T-helper 2 cell treated with Interferon-gamma antibody and Interleukin-4, amounts not matched to agents 5 μg/mL and 100 μg/mL, for 36 hours (primary cell): Measurements from ENCODE around the gene MED16.
"Not testable (repeated sequence)": the region's sequence is repeated elsewhere in the genome, so short reads cannot be mapped to it uniquely, and the experiment has no call there.

Experiments used
- DNase-seq: peaks from one replicate; pipeline ENCODE4 v3.0.0; 2021; ENCODE audit warnings: low spot score
- H3K27ac Mint-ChIP-seq: one replicate; pipeline ENCODE4 v1.8.0; 2021; ENCODE audit warnings: mild to moderate bottlenecking, mixed read lengths
- H3K27me3 Mint-ChIP-seq: one replicate; pipeline ENCODE4 v1.8.0; 2021; ENCODE audit warnings: low read depth, mixed read lengths
- H3K36me3 Mint-ChIP-seq: one replicate; pipeline ENCODE4 v1.8.0; 2021; ENCODE audit warnings: low read depth, mixed read lengths
- H3K4me1 Mint-ChIP-seq: one replicate; pipeline ENCODE4 v1.8.0; 2021; ENCODE audit warnings: low read depth, mixed read lengths
- H3K4me3 Mint-ChIP-seq: one replicate; pipeline ENCODE4 v1.8.0; 2022; ENCODE audit warnings: mild to moderate bottlenecking, moderate library complexity, mixed read lengths
- H3K9me3 Mint-ChIP-seq: one replicate; pipeline ENCODE4 v1.8.0; 2021; ENCODE audit warnings: mixed read lengths

MED16 gene

DNA sequence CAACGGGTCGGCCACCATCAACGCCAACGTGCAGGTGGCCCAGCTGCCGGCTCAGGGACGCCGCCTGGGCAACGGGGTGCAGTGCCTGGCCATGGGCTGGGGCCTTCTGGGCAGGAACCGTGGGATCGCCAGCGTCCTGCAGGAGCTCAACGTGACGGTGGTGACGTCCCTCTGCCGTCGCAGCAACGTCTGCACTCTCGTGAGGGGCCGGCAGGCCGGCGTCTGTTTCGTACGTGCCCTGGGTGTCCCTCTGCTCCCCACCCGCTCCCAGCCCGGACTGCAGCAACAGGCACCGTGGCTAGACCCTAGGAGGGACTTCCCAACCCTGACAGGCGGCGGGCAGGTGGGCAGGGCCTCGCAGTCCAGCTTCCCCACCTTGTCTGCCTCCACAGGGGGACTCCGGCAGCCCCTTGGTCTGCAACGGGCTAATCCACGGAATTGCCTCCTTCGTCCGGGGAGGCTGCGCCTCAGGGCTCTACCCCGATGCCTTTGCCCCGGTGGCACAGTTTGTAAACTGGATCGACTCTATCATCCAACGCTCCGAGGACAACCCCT lies 37.3 kb downstream of the MED16 start:
- H3K36me3 Mint-ChIP-seq = no peaks in the 10 kb centered on the region
- no peak overlapping the region for H3K4me3 Mint-ChIP-seq
- no peaks in the 10 kb centered on the region for H3K9me3 Mint-ChIP-seq
- no peak overlapping the region for H3K27ac Mint-ChIP-seq
- peaks cover 2% of the 10 kb centered on the region for H3K4me1 Mint-ChIP-seq
- no peak for DNase-seq
- peaks cover 15% of the 10 kb centered on the region for H3K27me3 Mint-ChIP-seq

DNA sequence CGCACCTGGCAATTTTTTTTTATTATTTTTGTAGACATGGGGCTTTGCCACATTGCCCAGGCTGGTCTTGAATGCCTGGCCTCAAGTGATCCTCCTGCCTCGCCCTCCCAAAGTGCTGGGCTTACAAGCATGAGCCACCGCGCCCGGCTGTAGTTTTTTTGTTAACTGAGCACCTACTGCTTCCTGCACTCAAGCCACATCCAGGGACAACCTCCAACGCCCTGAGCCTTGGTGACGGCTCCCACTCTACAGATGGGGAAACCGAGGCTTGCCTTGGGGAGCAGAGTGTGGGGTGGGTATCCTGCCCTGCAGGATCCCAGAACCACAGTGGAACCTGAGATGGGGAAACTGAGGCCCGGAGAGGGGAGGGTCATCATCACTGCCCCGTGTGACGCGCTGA lies 37.8 kb downstream of the MED16 start:
- no peak overlapping the region for H3K27ac Mint-ChIP-seq
- H3K9me3 Mint-ChIP-seq = no peaks in the 10 kb centered on the region
- no peak overlapping the region for H3K4me3 Mint-ChIP-seq
- H3K36me3 Mint-ChIP-seq = no peaks in the 10 kb centered on the region
- H3K27me3 Mint-ChIP-seq = peaks cover 15% of the 10 kb centered on the region
- DNase-seq = no peak
- peaks cover 2% of the 10 kb centered on the region for H3K4me1 Mint-ChIP-seq

DNA sequence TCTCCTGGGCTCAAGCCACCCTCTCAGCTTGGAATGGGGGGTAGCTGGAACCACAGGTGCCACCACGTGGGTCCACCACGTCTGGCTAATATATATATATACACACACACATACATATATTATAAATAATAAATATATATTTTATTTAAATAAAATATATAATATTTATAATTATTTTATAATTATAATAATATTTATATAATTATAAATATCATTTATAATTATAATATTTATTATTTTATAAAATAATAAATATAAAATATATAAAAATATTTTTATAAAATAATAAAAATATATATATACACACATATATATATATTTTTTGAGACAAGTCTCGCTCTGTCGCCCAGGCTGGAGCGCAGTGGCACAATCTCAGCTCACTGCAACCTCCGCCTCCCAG lies 38.4 kb downstream of the MED16 start:
- Mint-ChIP-seq H3K4me3 (no peak overlapping the region), H3K4me1 (peaks cover 2% of the 10 kb centered on the region), H3K27me3 (peaks cover 9% of the 10 kb centered on the region), H3K36me3 (no peaks in the 10 kb centered on the region), H3K9me3 (no peaks in the 10 kb centered on the region), H3K27ac (no peak overlapping the region)
- DNase-seq = no peak

DNA sequence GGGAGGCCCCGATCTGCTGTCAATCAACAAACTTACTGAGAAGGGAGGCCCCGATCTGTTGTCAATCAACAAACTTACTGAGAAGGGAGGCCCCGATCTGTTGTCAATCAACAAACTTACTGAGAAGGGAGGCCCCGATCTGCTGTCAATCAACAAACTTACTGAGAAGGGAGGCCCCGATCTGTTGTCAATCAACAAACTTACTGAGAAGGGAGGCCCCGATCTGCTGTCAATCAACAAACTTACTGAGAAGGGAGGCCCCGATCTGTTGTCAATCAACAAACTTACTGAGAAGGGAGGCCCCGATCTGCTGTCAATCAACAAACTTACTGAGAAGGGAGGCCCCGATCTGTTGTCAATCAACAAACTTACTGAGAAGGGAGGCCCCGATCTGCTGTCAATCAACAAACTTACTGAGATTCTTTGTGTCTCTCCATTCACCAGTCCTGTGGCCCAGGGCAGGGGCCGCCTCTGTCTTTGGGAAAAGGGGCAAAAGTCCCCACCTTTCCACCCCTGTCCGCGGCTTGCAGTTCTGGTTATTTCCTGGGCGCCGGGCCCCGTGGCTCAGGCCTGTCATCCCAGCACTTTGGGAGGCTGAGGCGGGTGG lies 39.3 kb downstream of the MED16 start:
- not testable (repeated sequence) for H3K27me3 Mint-ChIP-seq, H3K9me3 Mint-ChIP-seq, H3K4me3 Mint-ChIP-seq

DNA sequence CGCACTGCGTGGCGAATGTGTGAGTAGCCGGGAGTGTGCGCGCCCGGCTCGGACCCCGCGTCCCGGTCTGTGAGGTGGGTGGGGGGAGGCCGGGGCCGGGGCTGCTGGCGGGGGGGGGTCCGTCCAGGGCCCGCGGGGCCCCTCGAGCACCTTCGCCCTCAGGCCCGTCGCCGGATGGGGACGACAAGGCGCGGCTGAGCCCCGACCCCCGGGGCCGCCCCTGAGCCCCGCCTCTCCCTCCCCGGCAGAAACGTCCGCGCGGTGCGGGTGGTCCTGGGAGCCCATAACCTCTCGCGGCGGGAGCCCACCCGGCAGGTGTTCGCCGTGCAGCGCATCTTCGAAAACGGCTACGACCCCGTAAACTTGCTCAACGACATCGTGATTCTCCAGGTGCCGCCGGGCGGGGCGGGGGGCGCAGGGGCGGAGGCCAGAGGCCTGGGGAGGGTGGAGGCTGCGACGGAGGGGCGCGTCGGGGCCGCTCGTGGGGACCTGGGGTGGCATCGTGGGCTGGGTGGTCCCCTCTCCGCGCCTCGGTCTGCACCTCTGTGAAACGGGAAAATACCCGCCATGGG lies 39.9 kb downstream of the MED16 start:
- Mint-ChIP-seq H3K4me3 (no peak overlapping the region), H3K36me3 (no peaks in the 10 kb centered on the region), H3K4me1 (peaks cover 2% of the 10 kb centered on the region), H3K9me3 (no peaks in the 10 kb centered on the region), H3K27ac (no peak overlapping the region), H3K27me3 (peaks cover 5% of the 10 kb centered on the region)
- DNase-seq = no peak

More for the DNA sequence above, 39.3 kb downstream of the MED16 start:
- H3K4me1 Mint-ChIP-seq, H3K36me3 Mint-ChIP-seq, H3K27ac Mint-ChIP-seq, DNase-seq: not testable (repeated sequence)

DNA sequence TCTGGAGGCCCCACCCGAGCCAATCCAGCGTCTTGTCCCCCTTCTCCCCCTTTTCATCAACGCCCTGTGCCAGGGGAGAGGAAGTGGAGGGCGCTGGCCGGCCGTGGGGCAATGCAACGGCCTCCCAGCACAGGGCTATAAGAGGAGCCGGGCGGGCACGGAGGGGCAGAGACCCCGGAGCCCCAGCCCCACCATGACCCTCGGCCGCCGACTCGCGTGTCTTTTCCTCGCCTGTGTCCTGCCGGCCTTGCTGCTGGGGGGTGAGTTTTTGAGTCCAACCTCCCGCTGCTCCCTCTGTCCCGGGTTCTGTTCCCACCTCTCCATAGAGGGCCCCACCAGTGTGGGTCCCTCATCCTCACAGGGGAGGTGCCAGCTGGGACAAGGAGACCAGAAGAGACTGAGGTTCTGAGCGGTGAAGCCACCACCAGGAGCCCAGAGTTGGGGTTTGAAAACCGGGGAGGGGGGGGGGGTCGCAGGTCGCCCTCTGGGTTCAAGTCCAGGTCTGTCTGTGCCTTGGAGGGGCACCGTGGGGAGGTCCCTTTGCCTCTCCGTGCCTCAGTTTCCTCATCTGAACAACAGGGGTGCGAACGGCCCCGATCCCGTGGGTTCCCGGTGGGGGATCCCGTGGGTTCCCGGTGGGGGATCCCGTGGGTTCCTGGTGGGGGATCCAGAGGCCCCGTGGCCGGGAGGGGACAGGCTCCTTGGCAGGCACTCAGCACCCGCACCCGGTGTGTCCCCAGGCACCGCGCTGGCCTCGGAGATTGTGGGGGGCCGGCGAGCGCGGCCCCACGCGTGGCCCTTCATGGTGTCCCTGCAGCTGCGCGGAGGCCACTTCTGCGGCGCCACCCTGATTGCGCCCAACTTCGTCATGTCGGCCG lies 40.6 kb downstream of the MED16 start, which contains the start of gene ELANE:
TSS of gene ELANE (plus strand) at position 168 of the 878 bp plus-strand sequence. CDS start at position 194, 26 bp downstream.
- H3K4me1 Mint-ChIP-seq = no peaks in the 10 kb centered on the region
- no peaks in the 10 kb centered on the region for H3K36me3 Mint-ChIP-seq
- DNase-seq = no peak
- H3K4me3 Mint-ChIP-seq = no peak within 1 kb of the TSS
- H3K27ac Mint-ChIP-seq = no peak within 1 kb of the TSS
- peaks cover 3% of the 10 kb centered on the region for H3K27me3 Mint-ChIP-seq
- no peaks in the 10 kb centered on the region for H3K9me3 Mint-ChIP-seq

DNA sequence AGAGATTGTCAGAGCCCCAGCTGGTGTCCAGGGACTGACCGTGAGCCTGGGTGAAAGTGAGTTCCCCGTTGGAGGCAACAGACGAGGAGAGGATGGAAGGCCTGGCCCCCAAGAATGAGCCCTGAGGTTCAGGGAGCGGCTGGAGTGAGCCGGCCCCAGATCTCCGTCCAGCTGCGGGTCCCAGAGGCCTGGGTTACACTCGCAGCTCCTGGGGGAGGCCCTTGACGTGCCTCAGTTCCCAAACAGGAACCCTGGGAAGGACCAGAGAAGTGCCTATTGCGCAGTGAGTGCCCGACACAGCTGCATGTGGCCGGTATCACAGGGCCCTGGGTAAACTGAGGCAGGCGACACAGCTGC lies 42.0 kb downstream of the MED16 start:
- H3K9me3 Mint-ChIP-seq = no peaks in the 10 kb centered on the region
- no peaks in the 10 kb centered on the region for H3K4me1 Mint-ChIP-seq
- H3K27me3 Mint-ChIP-seq = peaks cover 5% of the 10 kb centered on the region
- no peak overlapping the region for H3K4me3 Mint-ChIP-seq
- no peak overlapping the region for H3K27ac Mint-ChIP-seq
- no peaks in the 10 kb centered on the region for H3K36me3 Mint-ChIP-seq
- no peak for DNase-seq

DNA sequence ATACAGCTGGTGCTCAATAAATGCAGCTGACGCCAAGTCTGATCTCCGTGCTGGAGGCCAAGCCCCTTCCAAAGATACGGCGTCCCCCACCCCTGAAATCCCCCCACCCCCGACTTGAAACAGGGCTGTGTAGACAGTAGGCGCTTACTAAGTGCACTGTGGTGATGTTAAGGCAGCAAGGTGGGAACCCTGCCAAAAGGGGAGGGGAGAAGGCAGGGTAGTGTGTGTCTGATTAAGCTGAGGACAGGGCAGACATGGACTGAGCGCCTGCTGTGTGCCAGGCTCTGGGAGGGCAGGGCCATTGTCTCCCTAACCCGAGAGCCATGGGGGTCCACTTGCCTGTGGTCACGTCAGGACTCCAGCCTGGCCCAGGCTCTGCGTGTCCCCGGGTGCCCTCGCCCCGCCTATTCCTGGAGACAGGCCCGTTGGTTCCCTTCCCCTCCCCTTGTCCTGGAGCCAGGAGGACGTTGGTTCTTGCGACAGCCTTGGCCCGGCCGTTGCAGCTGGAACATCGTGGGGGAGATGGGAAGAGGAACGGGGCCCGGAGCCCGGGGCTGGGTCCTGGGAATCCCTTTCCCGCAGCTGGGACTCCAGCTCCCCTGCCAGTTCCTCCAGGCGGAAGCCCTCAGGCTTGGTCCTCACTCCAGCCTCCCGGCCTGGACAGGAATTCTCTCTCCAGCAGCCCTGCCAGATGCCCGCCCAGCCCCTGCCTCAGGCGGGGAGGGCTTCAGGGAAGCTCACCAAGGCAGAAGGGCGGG lies 42.6 kb downstream of the MED16 start:
- Mint-ChIP-seq H3K36me3 (no peaks in the 10 kb centered on the region), H3K4me1 (no peaks in the 10 kb centered on the region), H3K9me3 (no peaks in the 10 kb centered on the region), H3K27me3 (peaks cover 9% of the 10 kb centered on the region), H3K27ac (no peak overlapping the region), H3K4me3 (no peak overlapping the region)
- no peak for DNase-seq

DNA sequence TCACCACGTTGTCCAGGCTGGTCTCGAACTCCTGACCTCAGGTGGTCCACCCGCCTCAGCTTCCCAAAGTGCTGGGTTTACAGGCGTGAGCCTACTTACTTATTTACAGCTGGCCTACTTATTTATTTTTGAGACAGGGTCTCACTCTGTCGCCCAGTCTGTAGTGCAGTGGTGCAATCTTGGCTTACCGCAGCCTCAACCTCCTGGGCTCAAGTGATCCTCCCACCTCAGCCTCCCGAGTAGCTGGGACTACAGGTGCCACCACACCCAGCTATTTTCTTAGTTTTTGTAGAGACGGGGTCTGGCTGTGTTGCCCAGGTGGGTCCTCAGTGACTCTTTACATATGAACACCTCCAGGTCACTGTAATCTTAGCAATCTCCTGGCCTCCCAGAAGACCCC lies 43.8 kb downstream of the MED16 start:
- not testable (repeated sequence) for H3K4me3 Mint-ChIP-seq, H3K9me3 Mint-ChIP-seq, H3K36me3 Mint-ChIP-seq, H3K27ac Mint-ChIP-seq, DNase-seq, H3K4me1 Mint-ChIP-seq
- peaks cover 12% of the 10 kb centered on the region for H3K27me3 Mint-ChIP-seq

DNA sequence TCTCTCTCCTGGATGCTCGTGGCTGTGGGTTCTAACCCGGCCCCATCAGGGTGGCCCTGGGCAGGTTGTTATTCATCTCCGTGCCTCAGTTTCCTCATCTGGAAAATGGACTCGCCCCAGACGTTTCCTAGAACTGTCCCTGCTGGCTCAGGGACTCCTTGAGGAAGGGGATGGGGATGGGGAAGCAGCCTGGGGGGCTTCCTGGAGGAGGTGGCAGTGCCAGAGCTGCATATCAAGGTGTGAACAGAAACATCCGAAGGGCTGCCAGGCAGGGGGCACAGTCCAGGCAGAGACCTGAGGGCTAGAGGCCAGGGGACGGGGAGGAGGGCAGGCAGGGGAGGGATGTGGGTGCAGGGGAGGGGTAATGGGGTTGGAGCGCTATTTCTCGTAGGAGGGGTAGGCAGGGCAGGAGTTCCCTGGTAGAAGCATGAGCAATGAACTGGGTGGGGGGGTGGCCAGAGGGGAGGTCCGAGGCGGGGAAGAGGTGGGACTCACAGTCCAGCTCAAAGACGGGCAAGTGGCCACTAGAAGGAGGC lies 44.5 kb downstream of the MED16 start:
- Mint-ChIP-seq H3K27me3 (peaks cover 9% of the 10 kb centered on the region), H3K4me3 (no peak overlapping the region), H3K9me3 (no peaks in the 10 kb centered on the region), H3K36me3 (no peaks in the 10 kb centered on the region), H3K4me1 (no peaks in the 10 kb centered on the region), H3K27ac (no peak overlapping the region)
- DNase-seq = no peak

DNA sequence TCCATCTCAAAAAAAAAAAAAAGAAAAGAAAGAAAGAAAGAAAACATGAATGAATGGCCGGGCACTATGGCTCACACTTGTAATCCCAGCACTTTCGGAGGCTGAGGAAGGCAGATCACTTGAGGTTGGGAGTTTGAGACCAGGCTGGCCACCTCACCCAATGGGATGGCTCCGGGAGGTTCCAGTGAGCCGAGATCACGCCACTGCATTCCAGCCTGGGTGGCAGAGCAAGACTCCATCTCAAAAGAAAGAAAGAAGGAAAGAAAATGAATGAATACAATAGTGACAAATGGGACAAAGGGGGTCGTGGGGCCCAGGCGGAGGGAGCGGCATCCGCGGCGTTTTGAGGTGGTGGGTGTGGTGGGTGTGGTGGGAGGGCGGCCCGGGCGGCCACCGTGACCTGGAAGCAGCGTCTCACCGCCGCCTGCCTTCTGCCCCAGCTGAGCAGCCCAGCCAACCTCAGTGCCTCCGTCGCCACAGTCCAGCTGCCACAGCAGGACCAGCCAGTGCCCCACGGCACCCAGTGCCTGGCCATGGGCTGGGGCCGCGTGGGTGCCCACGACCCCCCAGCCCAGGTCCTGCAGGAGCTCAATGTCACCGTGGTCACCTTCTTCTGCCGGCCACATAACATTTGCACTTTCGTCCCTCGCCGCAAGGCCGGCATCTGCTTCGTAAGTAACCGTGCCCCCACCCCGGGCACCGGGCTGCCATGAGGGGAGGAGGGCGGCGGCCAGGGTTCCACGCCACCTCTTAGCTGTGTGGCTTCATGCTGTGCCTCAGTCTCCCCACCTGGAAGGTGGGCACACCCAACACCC lies 47.1 kb downstream of the MED16 start:
- H3K9me3 Mint-ChIP-seq = no peaks in the 10 kb centered on the region
- H3K4me1 Mint-ChIP-seq = no peaks in the 10 kb centered on the region
- H3K27ac Mint-ChIP-seq = no peak overlapping the region
- H3K27me3 Mint-ChIP-seq = peaks cover 16% of the 10 kb centered on the region
- no peaks in the 10 kb centered on the region for H3K36me3 Mint-ChIP-seq
- no peak for DNase-seq
- no peak overlapping the region for H3K4me3 Mint-ChIP-seq

DNA sequence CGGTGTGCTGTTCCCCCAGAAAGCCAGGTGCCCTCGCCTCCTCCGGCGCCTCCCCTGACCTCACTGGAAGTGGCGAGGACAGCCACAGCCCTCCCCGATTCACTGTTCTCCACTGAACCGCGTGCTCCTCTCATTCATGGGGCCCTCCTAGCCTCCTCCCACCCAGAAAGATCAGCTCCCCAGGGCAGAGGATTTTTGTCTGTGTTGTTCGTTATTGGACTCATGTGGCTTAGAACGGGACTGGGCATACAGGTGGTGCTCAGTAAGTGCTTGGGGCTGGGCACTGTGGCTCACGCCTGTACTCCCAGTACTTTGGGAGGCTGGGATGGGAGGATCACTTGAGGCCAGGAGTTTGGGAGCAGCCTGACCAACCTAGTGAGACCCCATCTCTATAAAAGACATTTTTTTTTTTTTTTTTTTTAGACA lies 48.4 kb downstream of the MED16 start:
- Mint-ChIP-seq H3K4me1 (no peaks in the 10 kb centered on the region), H3K36me3 (no peaks in the 10 kb centered on the region), H3K27me3 (peaks cover 16% of the 10 kb centered on the region), H3K4me3 (no peak overlapping the region), H3K9me3 (no peaks in the 10 kb centered on the region), H3K27ac (no peak overlapping the region)
- DNase-seq = no peak
